GM23338 (cell line): ENCODE data around the gene GRK2.
"Not testable (repeated sequence)": the region's sequence is repeated elsewhere in the genome, so short reads cannot be mapped to it uniquely, and the experiment has no call there.

Source experiments
- EZH2 ChIP-seq: fragments of 200-600 bp; sonication (generic); IDR thresholded peaks from one replicate; pipeline ENCODE4 v1.8.0; 2017; ENCODE audit warnings: antibody characterized with exemption, mild to moderate bottlenecking, low read depth; ENCODE audit not compliant: unreplicated experiment
- POLR2AphosphoS5 ChIP-seq: IDR thresholded peaks from 2 replicates; pipeline ENCODE4 v1.6.1; 2016; ENCODE audit warnings: antibody characterized with exemption, low read depth
- TF ChIP-seq, protein P1 (sequence below), 2 experiments: fragments of 200-600 bp in 1 of 2; sonication (generic) in 1 of 2; conservative IDR thresholded peaks; 2 replicates each; pipeline versions ENCODE4 v1.5.1 to v1.6.1; 2016 to 2017; ENCODE audit warnings: antibody characterized with exemption in 2 of 2, low read depth in 2 of 2, mild to moderate bottlenecking in 2 of 2, moderate library complexity in 1 of 2

DNA sequence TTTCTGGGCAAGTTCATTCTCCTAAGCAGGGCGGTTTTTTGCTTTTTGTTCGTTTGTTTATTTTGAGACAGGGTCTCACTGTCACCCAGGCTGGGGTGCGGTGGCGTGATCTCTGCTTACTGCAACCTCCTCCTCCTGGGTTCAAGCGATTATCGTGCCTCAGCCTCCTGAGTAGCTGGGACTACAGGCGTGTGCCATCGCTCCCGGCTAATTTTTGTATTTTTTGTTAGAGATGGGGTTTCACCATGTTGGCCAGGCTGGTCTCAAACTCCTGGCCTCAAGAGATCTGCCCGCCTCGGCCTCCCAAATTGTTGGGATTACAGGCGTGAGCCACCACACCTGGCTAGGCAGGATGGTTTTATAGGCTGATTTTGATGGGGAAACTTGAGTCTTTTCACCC is 52.6 kb downstream of the GRK2 start:
- TF ChIP-seq, protein P1, sequence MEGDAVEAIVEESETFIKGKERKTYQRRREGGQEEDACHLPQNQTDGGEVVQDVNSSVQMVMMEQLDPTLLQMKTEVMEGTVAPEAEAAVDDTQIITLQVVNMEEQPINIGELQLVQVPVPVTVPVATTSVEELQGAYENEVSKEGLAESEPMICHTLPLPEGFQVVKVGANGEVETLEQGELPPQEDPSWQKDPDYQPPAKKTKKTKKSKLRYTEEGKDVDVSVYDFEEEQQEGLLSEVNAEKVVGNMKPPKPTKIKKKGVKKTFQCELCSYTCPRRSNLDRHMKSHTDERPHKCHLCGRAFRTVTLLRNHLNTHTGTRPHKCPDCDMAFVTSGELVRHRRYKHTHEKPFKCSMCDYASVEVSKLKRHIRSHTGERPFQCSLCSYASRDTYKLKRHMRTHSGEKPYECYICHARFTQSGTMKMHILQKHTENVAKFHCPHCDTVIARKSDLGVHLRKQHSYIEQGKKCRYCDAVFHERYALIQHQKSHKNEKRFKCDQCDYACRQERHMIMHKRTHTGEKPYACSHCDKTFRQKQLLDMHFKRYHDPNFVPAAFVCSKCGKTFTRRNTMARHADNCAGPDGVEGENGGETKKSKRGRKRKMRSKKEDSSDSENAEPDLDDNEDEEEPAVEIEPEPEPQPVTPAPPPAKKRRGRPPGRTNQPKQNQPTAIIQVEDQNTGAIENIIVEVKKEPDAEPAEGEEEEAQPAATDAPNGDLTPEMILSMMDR (conservative IDR thresholded peaks at IDR 0.05; ENCODE audit: low read depth in 2 of 2), result not testable (repeated sequence)
- TF ChIP-seq POLR2AphosphoS5, EZH2: not testable (repeated sequence)
